ENCODE measurements around the gene ADRA2A.

ADRA2A gene

GRCh38 chr10:111126077-111126476, 49.2 kb downstream of the ADRA2A start:
- DNase-seq (ENCODE audit: low read depth): peak; percentile 55
- TF ChIP-seq CTCF (conservative IDR thresholded peaks at IDR 0.05; ENCODE audit: low read length): no peak
- H3K4me3 ChIP-seq (ENCODE audit: low read length): no peak overlapping the region

GRCh38 chr10:111127081-111127848, 50.4 kb downstream of the ADRA2A start:
- no peak for DNase-seq (ENCODE audit: low read depth)
- H3K4me3 ChIP-seq (ENCODE audit: low read length): no peak overlapping the region
- TF ChIP-seq CTCF (conservative IDR thresholded peaks at IDR 0.05; ENCODE audit: low read length): no peak

DNA sequence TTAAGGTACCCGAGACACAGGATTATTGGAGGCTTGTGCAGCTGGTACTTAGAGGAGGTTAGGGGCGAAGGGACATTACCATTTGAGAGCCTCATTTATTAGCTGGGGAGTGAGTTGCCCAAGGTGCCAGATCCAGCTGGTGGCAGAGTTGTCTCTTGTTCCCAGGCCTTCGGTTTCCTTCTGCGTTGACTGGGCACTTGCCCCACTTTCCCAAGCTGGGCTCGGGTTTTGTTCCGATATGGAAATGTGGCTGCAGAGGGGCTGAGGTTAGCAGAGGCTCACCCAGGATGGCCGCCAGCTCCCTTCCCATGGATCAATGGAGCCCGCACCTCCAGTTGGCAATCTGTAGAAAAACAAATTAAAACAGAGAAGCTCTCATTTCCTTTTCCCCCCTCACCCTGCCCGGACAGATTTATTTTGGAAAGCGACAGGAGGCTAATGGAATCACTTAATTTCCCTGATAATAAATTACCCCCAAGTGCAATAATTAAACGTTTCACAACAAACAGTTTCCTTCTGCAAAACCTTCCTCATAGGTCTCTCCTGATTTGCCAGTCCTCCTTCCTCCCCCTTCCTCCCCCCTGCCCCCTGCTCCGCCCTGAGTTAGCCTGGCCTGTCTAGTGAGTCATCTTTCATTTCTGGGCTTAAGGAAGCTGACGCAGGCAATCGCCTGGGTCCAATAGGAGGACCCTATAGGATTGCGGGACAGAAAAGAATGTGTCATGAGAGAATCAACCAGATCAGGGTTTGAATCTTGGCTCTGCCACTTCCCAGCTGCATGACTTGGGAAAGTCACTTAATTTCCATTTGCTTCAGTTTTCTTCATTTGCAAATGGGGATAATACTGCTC, 51.7 kb downstream of the ADRA2A start:
- H3K4me3 ChIP-seq (ENCODE audit: low read length): no peak overlapping the region
- TF ChIP-seq CTCF (conservative IDR thresholded peaks at IDR 0.05; ENCODE audit: low read length): no peak
- DNase-seq (ENCODE audit: low read depth): peak; percentile 60

DNA sequence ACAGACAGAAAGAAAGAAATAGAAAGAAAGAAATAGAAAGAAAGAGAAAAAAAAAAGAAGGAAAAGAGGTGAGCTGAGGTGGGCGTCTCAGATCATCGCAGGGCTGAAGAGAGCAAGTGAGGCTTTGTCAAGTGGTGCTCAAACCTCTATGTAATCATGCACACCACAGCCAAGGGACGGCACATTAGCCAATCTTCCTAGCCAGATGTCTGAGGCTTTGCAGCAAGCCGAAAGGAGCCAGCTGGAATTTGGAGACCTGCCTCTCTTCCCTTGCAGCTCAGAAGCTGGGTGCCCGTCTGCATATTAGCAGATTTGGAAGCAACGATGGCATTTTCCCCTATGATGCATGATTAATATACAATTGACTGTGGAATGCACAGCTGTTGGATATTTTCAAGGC, 52.5 kb downstream of the ADRA2A start:
- H3K4me3 ChIP-seq (ENCODE audit: low read length): no peak overlapping the region
- peak; percentile 60 for DNase-seq (ENCODE audit: low read depth)
- no peak for TF ChIP-seq CTCF (conservative IDR thresholded peaks at IDR 0.05; ENCODE audit: low read length)

DNA sequence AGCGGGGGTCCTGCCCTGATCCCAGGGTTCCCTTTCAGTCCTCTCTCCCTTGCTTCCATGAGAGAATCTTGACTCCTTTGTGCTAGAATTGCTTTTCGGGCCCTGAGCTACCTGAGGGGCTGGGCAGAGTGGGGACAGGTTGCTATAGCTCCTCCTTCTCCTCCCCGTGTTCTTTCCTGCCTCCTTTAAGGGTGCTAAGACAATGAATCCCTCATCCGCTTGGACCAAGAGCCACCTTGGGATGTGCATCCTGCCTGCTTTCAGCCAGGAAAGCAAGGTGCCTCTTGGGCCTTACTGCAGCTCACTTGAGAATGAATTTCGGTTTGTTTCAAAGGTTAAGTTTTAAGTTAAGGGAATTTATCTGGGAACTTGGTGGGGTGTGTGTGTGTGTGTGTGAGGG, 53.6 kb downstream of the ADRA2A start:
- TF ChIP-seq CTCF (conservative IDR thresholded peaks at IDR 0.05; ENCODE audit: low read length): no peak
- H3K4me3 ChIP-seq (ENCODE audit: low read length): no peak overlapping the region
- DNase-seq (ENCODE audit: low read depth): no peak
